Omental fat pad (tissue), 4 donors: ENCODE measurements around the gene MGST2. TPM values are rescaled to one million over a fixed set of nuclear protein-coding genes. Genes with fewer than 3 reads are reported as not detected.

Experiments used
- ATAC-seq: fragments of 150-250 bp; one replicate; pipeline ENCODE4 v1.9.1; 2016; ENCODE audit warnings: mild to moderate bottlenecking, moderate library complexity; ENCODE audit not compliant: low FRiP score
- DNase-seq: peaks from one replicate; pipeline ENCODE4 v3.0.0-alpha.2; 2019; ENCODE audit warnings: low spot score
- total RNA-seq, 4 donors: library from RNA; depleted of rRNA; stranded (reverse); fragments of >200 nt; gene quantifications; one replicate each; pipeline ENCODE4 v1.1.0, GENCODE V29; 2016
- TF ChIP-seq, protein P1 (sequence below), 3 donors: fragments of 450-650 bp; IDR thresholded peaks; one replicate each; pipeline ENCODE4 v1.5.1; 2016 to 2017; ENCODE audit warnings: antibody characterized with exemption in 3 of 3, mild to moderate bottlenecking in 3 of 3, moderate library complexity in 2 of 3

Gene MGST2
- total RNA-seq, 4 donors from 2014 or later, result 24.6 to 83.1 (median 45.4) TPM

DNA sequence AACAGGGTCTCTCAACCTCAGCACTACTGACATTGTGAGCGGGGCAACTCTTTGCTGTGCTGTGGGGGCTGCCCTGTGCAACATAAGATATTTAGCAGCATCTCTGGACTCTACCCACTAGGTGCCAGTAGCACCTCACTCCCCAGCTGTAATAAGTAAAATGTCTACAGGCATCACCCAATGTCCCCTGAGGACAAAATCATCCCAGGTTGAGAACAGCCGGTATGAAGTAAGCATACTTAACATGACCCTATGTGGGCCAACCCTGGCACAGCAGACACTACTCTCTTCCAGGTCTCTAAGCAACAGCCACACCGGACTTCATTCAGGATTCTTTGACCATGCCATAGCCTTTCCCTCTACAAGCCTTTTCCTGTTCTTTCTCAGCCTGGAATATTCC lies 10.5 kb upstream of the MGST2 start:
- DNase-seq, result no peak
- no peak for ATAC-seq
- TF ChIP-seq, protein P1, sequence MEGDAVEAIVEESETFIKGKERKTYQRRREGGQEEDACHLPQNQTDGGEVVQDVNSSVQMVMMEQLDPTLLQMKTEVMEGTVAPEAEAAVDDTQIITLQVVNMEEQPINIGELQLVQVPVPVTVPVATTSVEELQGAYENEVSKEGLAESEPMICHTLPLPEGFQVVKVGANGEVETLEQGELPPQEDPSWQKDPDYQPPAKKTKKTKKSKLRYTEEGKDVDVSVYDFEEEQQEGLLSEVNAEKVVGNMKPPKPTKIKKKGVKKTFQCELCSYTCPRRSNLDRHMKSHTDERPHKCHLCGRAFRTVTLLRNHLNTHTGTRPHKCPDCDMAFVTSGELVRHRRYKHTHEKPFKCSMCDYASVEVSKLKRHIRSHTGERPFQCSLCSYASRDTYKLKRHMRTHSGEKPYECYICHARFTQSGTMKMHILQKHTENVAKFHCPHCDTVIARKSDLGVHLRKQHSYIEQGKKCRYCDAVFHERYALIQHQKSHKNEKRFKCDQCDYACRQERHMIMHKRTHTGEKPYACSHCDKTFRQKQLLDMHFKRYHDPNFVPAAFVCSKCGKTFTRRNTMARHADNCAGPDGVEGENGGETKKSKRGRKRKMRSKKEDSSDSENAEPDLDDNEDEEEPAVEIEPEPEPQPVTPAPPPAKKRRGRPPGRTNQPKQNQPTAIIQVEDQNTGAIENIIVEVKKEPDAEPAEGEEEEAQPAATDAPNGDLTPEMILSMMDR (IDR thresholded peaks at IDR 0.05), result no peak

DNA sequence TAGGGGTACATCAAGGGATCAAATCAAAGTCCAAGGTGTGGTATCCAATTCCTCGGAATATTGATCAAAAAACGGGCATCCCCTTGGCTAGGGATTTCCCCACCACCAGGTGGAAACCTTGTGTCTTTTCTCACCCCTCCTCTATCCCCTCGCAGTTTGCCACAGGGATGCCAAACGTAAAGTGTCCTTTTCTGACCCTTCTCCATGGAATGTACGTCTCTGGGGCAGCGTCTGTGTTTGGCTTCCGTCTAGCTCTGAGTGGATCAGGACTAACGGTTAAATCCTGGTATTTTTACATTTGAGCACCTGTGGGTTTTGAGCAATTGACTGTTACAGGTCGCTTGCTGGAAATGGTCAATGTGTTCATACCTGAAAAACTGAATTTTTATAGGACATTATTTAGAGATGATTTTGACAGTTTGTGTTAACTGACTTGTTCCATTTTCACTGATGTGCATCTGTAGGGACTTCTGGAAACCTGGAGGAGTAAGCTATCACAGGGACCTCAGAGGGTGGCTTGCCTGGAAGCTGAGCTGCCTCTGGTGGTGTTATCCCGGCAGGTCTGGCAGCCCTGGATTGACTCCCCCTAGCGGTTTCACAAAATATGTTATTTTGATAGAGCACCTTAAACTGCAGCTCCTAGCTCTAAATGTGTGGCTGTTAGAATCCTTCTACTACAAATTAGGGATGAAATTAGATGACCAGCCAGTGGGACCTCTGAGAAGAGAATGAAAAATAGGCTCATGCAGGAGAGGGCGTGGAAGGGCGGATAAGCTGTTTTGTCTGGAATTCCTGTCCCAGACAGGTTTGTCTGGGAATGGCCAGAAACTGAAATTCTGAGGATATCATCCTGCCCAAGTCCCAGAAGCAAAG lies 8.8 kb upstream of the MGST2 start:
- peak; percentile 77 for ATAC-seq
- no peak for DNase-seq
- TF ChIP-seq, protein P1 (IDR thresholded peaks at IDR 0.05), result peak in 1 of 3 donors; percentile 35

DNA sequence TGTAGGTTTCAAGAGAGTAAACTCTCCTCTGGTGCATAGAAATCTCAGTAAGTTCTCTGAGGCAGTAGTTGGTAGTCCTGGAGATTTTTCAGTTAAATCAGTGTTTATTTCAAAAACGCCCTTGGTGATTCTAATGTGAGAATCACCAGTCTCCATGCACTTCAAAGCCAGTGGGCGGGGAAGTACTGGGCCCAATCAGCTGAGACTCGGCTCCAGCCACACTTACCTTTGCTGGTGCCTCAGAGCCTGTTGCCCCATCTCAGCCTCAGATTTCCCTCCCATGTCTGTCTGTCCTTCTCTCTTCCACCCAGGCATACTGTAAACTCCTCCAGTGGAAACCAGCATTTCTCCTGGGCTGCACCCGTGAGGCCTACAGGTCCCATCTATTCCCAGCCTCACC lies 7.4 kb upstream of the MGST2 start:
- ATAC-seq (no peak), DNase-seq (no peak)
- TF ChIP-seq, protein P1 (IDR thresholded peaks at IDR 0.05), result no peak

DNA sequence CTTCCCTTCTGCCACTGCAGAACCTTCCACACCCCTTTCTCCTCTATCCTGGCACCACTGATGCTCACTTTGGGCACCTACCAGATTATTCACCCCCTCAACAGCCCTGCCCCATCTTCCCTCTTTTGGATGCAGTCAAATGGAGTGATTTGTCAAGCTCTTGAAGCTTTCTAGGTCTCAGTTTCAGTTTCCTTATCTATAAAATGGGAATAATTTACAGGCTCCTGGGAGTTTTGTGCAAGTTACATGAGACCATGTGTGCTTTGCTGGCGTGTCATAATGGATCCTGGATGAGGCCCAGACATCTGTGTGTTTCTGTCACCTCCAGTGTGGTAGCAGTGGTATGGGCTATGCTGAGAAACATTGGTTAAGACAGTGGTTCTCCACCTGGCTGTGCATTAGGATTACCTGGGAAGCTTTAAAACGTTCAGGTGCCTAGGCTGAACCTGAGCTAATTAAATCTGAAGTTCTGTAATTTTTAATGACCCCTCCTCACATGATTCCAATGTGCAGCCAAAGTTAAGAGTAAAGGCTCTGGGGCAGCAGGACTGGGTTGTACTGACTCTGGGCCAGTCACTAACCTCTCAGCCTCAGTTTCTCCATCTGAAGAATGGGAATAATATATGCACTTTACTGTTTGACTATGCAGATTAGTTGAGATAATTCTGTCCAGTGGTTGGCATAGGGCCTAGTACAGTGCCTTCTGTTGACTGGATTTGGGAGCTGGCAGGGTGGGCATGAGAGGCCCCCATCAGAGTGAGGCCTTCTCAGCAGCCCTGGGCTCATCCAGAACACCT lies 6.8 kb upstream of the MGST2 start:
- ATAC-seq (no peak), DNase-seq (no peak)
- TF ChIP-seq, protein P1 (IDR thresholded peaks at IDR 0.05), result no peak

DNA sequence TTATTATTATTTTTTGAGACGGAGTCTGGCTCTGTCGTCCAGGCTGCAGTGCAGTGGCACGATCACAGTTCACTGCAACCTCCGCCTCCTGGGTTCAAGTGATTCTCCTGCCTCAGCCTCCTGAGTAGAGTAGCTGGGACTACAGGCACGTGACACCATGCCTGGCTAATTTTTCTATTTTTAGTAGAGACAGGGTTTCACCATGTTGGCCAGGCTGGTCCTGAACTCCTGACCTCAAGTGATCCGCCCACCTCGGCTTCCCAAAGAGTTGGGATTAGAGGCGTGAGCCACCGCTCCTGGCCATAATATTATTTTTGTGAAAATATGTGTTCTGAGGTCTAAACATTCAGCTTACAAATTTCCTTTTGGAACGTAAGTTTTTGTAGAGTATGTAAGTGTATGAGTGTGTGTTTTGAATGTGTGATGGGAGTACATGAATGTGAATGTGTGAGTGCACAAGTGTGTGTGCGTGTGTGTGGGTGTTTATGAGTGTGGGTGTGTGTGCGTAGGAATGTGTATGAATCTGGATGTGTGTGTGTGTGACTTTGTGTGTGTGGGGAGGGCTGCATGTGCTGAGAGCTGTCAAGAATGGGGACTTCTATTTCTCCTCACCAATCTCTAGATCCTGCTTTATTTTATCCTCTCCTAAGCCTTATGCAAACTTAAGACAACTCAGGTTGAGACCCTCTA lies 5.7 kb upstream of the MGST2 start:
- DNase-seq (no peak), ATAC-seq (no peak)
- TF ChIP-seq, protein P1 (IDR thresholded peaks at IDR 0.05), result no peak

DNA sequence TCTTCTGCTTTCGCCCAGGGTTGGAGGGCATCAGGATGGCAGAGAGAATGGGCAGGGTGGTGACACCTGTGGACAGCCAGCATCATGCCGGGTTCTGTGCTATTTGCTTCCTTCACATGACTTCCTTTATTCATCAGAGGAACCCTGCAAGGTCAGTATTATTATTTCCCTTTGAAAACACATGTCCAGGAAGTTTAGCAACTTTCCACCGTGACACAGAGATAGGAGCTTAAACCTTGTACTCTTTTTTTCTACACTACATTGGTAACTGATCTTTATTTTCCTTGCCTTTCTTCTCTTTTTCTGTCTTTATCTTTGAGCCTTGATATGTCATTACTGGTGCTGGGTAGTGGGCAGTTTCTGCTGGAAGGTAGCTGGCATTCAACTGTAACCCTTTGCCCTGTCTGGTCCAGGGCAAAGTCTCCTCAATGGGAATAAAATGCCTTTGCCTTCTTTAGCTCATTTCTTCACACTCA lies 5.0 kb upstream of the MGST2 start:
- no peak for ATAC-seq
- DNase-seq, result no peak

More for the DNA sequence above, 5.0 kb upstream of the MGST2 start:
- TF ChIP-seq, protein P1 (IDR thresholded peaks at IDR 0.05), result no peak
